Kidney epithelial cell (primary cell): ENCODE measurements around the gene TBC1D23. TPM values are rescaled to one million over a fixed set of nuclear protein-coding genes. Genes with fewer than 3 reads are reported as not detected.
A peak's percentile ranks its signal among the peaks of the same experiment; 100 is the strongest.
"Not testable (repeated sequence)": the region's sequence is repeated elsewhere in the genome, so short reads cannot be mapped to it uniquely, and the experiment has no call there.

Source experiments
- DNase-seq: peaks from one replicate; pipeline ENCODE4 v3.0.0-alpha.2; 2010; ENCODE audit warnings: low read depth
- H3K27me3 ChIP-seq: 2 replicates; pipeline ENCODE4 v1.6.0; 2011; ENCODE audit warnings: low read length; ENCODE audit not compliant: control insufficient read depth, insufficient read depth
- H3K36me3 ChIP-seq: 2 replicates; pipeline ENCODE4 v1.5.1; 2011; ENCODE audit warnings: low read length; ENCODE audit not compliant: control insufficient read depth, insufficient read depth
- H3K4me3 ChIP-seq: 2 replicates; pipeline ENCODE4 v1.5.1; 2011; ENCODE audit warnings: low read depth, mild to moderate bottlenecking, control low read depth, low read length
- CTCF ChIP-seq: IDR thresholded peaks from 2 replicates; pipeline ENCODE4 v1.5.1; 2011; ENCODE audit warnings: mild to moderate bottlenecking, moderate library complexity, low read length, control low read depth, inconsistent platforms; ENCODE audit not compliant: insufficient read depth, poor library complexity, severe bottlenecking
- total RNA-seq: library from RNA; depleted of rRNA; stranded (reverse); fragments of >200 nt; gene quantifications from 2 replicates; pipeline ENCODE4 v1.2.3, GENCODE V29; 2015

Gene TBC1D23
- total RNA-seq, 1 donor from 2014 or later, result 38.3 TPM

GRCh38 chr3:100266531-100266930 lies 5.7 kb downstream of the TBC1D23 start:
- no peaks in the 10 kb centered on the region for H3K36me3 ChIP-seq
- TF ChIP-seq CTCF, result no peak
- H3K27me3 ChIP-seq, result no peaks in the 10 kb centered on the region
- DNase-seq, result no peak
- no peak overlapping the region for H3K4me3 ChIP-seq

- no peaks in the 10 kb centered on the region for H3K36me3 ChIP-seq
- H3K27me3 ChIP-seq, result no peaks in the 10 kb centered on the region
- no peak overlapping the region for H3K4me3 ChIP-seq
- no peak for TF ChIP-seq CTCF
- DNase-seq, result no peak
Measured at GRCh38 chr3:100268156-100268555, 7.4 kb downstream of the TBC1D23 start.

- no peak overlapping the region for H3K4me3 ChIP-seq
- no peaks in the 10 kb centered on the region for H3K36me3 ChIP-seq
- no peak for TF ChIP-seq CTCF
- H3K27me3 ChIP-seq, result no peaks in the 10 kb centered on the region
- no peak for DNase-seq
Measured at GRCh38 chr3:100269001-100269400, 8.2 kb downstream of the TBC1D23 start.

GRCh38 chr3:100269410-100270214 lies 8.8 kb downstream of the TBC1D23 start:
- DNase-seq, result peak; percentile 89
- no peaks in the 10 kb centered on the region for H3K36me3 ChIP-seq
- H3K4me3 ChIP-seq, result no peak overlapping the region
- H3K27me3 ChIP-seq, result no peaks in the 10 kb centered on the region
- no peak for TF ChIP-seq CTCF

GRCh38 chr3:100270215-100270583 lies 9.4 kb downstream of the TBC1D23 start:
- H3K4me3 ChIP-seq, result no peak overlapping the region
- H3K36me3 ChIP-seq, result no peaks in the 10 kb centered on the region
- TF ChIP-seq CTCF, result no peak
- no peaks in the 10 kb centered on the region for H3K27me3 ChIP-seq
- DNase-seq, result no peak

GRCh38 chr3:100271522-100271921 lies 10.7 kb downstream of the TBC1D23 start:
- Histone ChIP-seq H3K36me3 (no peaks in the 10 kb centered on the region), H3K27me3 (no peaks in the 10 kb centered on the region), H3K4me3 (no peak overlapping the region)
- DNase-seq, result no peak
- TF ChIP-seq CTCF, result no peak

GRCh38 chr3:100272797-100273611 lies 12.2 kb downstream of the TBC1D23 start:
- H3K4me3 ChIP-seq, DNase-seq, H3K27me3 ChIP-seq: not testable (repeated sequence)

More at GRCh38 chr3:100272797-100273611, 12.2 kb downstream of the TBC1D23 start:
- not testable (repeated sequence) for H3K36me3 ChIP-seq
